Liver (tissue), 3 donors: Measurements from ENCODE around the gene PSTK.

Source experiments
- ATF3 ChIP-seq: IDR thresholded peaks from 2 replicates; pipeline ENCODE4 v1.6.1; 2016; ENCODE audit warnings: antibody characterized with exemption
- CTCF ChIP-seq: fragments of 150-350 bp; IDR thresholded peaks from 2 replicates; pipeline ENCODE4 v1.5.1; 2017; ENCODE audit warnings: improper control_type of control experiment, low read depth, low read length; ENCODE audit not compliant: missing input control
- EGR1 ChIP-seq, 2 donors: IDR thresholded peaks; 2 replicates each; pipeline ENCODE4 v1.6.1; 2016 to 2018; ENCODE audit warnings: antibody characterized with exemption in 2 of 2, low read depth in 2 of 2
- FOXA1 ChIP-seq: IDR thresholded peaks from 2 replicates; pipeline ENCODE4 v1.6.1; 2016; ENCODE audit warnings: antibody characterized with exemption
- GABPA ChIP-seq, 2 donors: IDR thresholded peaks in 1 of 2; conservative IDR thresholded peaks in 1 of 2; 2 replicates each; pipeline ENCODE4 v1.6.1; 2016; ENCODE audit warnings: antibody characterized with exemption in 2 of 2, mild to moderate bottlenecking in 1 of 2, moderate library complexity in 1 of 2
- JUND ChIP-seq, 2 donors: IDR thresholded peaks; 2 replicates each; pipeline ENCODE4 v1.6.1; 2016; ENCODE audit warnings: antibody characterized with exemption in 2 of 2
- MAX ChIP-seq: IDR thresholded peaks from 2 replicates; pipeline ENCODE4 v1.6.1; 2016; ENCODE audit warnings: antibody characterized with exemption
- RAD21 ChIP-seq, 2 donors: IDR thresholded peaks; 2 replicates each; pipeline ENCODE4 v1.6.1; 2016; ENCODE audit warnings: antibody characterized with exemption in 2 of 2, mild to moderate bottlenecking in 2 of 2
- REST ChIP-seq: IDR thresholded peaks from 2 replicates; pipeline ENCODE4 v1.6.1; 2016; ENCODE audit warnings: antibody characterized with exemption, mild to moderate bottlenecking
- TAF1 ChIP-seq: conservative IDR thresholded peaks from 2 replicates; pipeline ENCODE4 v1.6.1; 2016; ENCODE audit warnings: antibody characterized with exemption, mild to moderate bottlenecking
- YY1 ChIP-seq: IDR thresholded peaks from 2 replicates; pipeline ENCODE4 v1.6.1; 2016; ENCODE audit warnings: antibody characterized with exemption, mild to moderate bottlenecking
- ZBTB33 ChIP-seq: IDR thresholded peaks from 2 replicates; pipeline ENCODE4 v1.6.1; 2016; ENCODE audit warnings: antibody characterized with exemption
- donor health status: healthy.
- donor health status: healthy.

- TF ChIP-seq CTCF, result no peak
- TF ChIP-seq FOXA1, result no peak
- TF ChIP-seq TAF1, result no peak
- no peak for TF ChIP-seq REST
- TF ChIP-seq MAX, result no peak
- TF ChIP-seq RAD21 (IDR thresholded peaks at IDR 0.05), result no peak
- TF ChIP-seq ATF3, result no peak
- TF ChIP-seq ZBTB33, result no peak
- TF ChIP-seq JUND (IDR thresholded peaks at IDR 0.05), result no peak
- no peak for TF ChIP-seq GABPA (IDR thresholded peaks at IDR 0.05 in 1 of 2, conservative IDR thresholded peaks at IDR 0.05 in 1 of 2)
- TF ChIP-seq YY1, result no peak
- no peak for TF ChIP-seq EGR1 (IDR thresholded peaks at IDR 0.05; ENCODE audit: low read depth in 2 of 2)
Measured at GRCh38 chr10:122931088-122931906, 48.9 kb upstream of the PSTK start.
